ENCODE measurements around the gene PRKACA.
"Not testable (repeated sequence)": the region's sequence is repeated elsewhere in the genome, so short reads cannot be mapped to it uniquely, and the experiment has no call there.

The PRKACA gene

DNA sequence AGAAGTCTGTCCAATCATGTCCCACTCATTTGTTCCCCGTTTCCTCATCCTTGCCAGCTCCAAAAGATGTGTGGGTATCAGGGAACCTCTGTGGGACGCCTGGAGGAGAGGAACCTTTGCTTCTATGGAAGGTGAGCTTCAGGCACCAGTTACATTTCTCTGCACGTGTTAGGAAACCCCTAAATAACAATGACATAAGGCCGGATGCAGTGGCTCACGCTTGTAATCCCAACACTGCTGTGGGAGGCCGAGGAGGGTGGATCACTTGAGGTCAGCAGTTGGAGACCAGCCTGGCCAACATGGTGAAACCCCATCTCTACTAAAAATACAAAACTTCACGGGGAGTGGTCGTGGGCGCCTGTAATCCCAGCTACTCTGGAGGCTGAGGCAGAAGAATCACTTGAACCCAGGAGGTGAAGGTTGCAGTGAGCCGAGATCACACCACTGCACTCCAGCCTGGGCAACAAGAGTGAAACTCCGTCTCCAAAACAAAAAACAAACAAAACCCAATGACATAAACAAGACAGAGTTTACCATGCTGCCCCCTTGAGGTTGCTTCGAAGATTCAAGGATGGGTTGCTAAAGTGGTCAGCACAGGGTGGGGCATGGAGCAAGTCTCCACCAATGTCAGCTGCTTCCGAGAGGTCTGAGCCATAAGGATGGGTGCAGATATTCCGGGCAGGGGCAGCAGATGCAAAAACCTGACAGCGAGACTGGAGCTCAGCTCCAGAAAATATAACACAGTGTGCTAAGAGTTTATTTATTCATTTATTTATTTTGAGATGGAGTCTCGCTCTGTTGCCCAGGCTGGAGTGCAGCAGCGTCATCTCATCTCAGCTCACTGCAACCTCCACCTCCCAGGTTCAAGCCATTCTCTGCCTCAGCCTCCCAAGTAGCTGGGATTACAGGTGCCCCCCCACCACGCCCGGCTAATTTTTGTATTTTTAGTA lies 74.6 kb downstream of the PRKACA start:
- not testable (repeated sequence) for DNase-seq (ENCODE audit: low read depth)
